Smooth muscle cell of the umbilical artery (primary cell): ENCODE measurements around the gene SCGN. TPM values are rescaled to one million over a fixed set of nuclear protein-coding genes. Genes with fewer than 3 reads are reported as not detected.

Experiments
- total RNA-seq: library from RNA; depleted of rRNA; stranded (reverse); fragments of >200 nt; gene quantifications from 2 replicates; pipeline ENCODE4 v1.2.3, GENCODE V29; 2014

Gene SCGN
- not detected in 2 replicates for total RNA-seq

GRCh38 chr6:25652007-25652515, at the start of gene SCGN:
Gene SCGN, plus strand, starts transcription at chr6:25652215. Its CDS starts 189 bp downstream, at chr6:25652404.

Other genes with a start within 250 kb of the SCGN start
- not detected in 2 replicates for gene SLC17A4, start 102.5 kb downstream of the SCGN start, total RNA-seq
- not detected in 2 replicates for gene SLC17A1, start 179.8 kb downstream of the SCGN start, total RNA-seq
- not detected in 2 replicates for gene SLC17A3, start 222.0 kb downstream of the SCGN start, total RNA-seq